GM23248 (cell line): ENCODE measurements around the gene AKAP13. TPM values are rescaled to one million over a fixed set of nuclear protein-coding genes. Genes with fewer than 3 reads are reported as not detected.

Experiments
- DNase-seq: peaks from one replicate; pipeline ENCODE4 v3.0.0-alpha.2; 2015
- H2AFZ ChIP-seq: fragments of 200-600 bp; sonication (generic); 2 replicates; pipeline ENCODE4 v1.6.1; 2016; ENCODE audit warnings: antibody characterized with exemption
- H3F3A ChIP-seq: fragments of 200-600 bp; sonication (generic); 2 replicates; pipeline ENCODE4 v1.6.1; 2016; ENCODE audit warnings: mild to moderate bottlenecking, antibody characterized with exemption, mixed run types; ENCODE audit not compliant: insufficient read depth
- H3K27ac ChIP-seq: fragments of 200-600 bp; sonication (generic); 2 replicates; pipeline ENCODE4 v1.5.1; 2016; ENCODE audit warnings: mild to moderate bottlenecking
- H3K27me3 ChIP-seq: fragments of 200-600 bp; sonication (generic); replicated peaks from 2 replicates; pipeline ENCODE4 v1.6.1; 2016; ENCODE audit warnings: mild to moderate bottlenecking; ENCODE audit not compliant: insufficient read depth
- H3K36me3 ChIP-seq: fragments of 200-600 bp; sonication (generic); 2 replicates; pipeline ENCODE4 v1.6.1; 2016; ENCODE audit warnings: low read depth, mild to moderate bottlenecking
- H3K4me1 ChIP-seq: fragments of 200-600 bp; sonication (generic); 2 replicates; pipeline ENCODE4 v1.6.1; 2016; ENCODE audit warnings: mild to moderate bottlenecking; ENCODE audit not compliant: insufficient read depth
- H3K4me2 ChIP-seq: fragments of 200-600 bp; sonication (generic); one replicate; pipeline ENCODE4 v1.6.1; 2016; ENCODE audit warnings: mild to moderate bottlenecking; ENCODE audit not compliant: unreplicated experiment
- H3K4me3 ChIP-seq: fragments of 200-600 bp; sonication (generic); 2 replicates; pipeline ENCODE4 v1.5.1; 2016; ENCODE audit warnings: mild to moderate bottlenecking
- H3K79me2 ChIP-seq: fragments of 200-600 bp; sonication (generic); 2 replicates; pipeline ENCODE4 v1.6.1; 2016; ENCODE audit warnings: mild to moderate bottlenecking; ENCODE audit not compliant: insufficient read depth
- H3K9ac ChIP-seq: fragments of 200-600 bp; sonication (generic); 2 replicates; pipeline ENCODE4 v1.6.1; 2016; ENCODE audit warnings: mild to moderate bottlenecking
- H3K9me2 ChIP-seq: fragments of 200-600 bp; sonication (generic); 2 replicates; pipeline ENCODE4 v1.6.1; 2016; ENCODE audit warnings: mixed run types, mild to moderate bottlenecking, moderate library complexity; ENCODE audit not compliant: insufficient read depth
- H3K9me3 ChIP-seq: fragments of 200-600 bp; sonication (generic); one replicate; pipeline ENCODE4 v1.6.1; 2017; ENCODE audit warnings: low read depth
- H4K20me1 ChIP-seq: fragments of 200-600 bp; sonication (generic); 2 replicates; pipeline ENCODE4 v1.6.0; 2016; ENCODE audit not compliant: insufficient read depth
- EZH2 ChIP-seq: fragments of 200-600 bp; sonication (generic); IDR thresholded peaks from 2 replicates; pipeline ENCODE4 v1.6.1; 2018; ENCODE audit warnings: antibody characterized with exemption, mild to moderate bottlenecking; ENCODE audit not compliant: insufficient read depth, poor library complexity, severe bottlenecking
- EZH2phosphoT487 ChIP-seq: fragments of 200-600 bp; sonication (generic); IDR thresholded peaks from 2 replicates; pipeline ENCODE4 v1.6.1; 2018; ENCODE audit warnings: antibody characterized with exemption, moderate library complexity, mild to moderate bottlenecking, low read depth; ENCODE audit not compliant: insufficient read depth
- WGBS, 2 experiments: methylation state at CpG; one replicate each; pipeline ENCODE4 v1.1.6; 2015 to 2017; ENCODE audit warnings: low lambda C conversion rate in 2 of 2, low coverage in 1 of 2; ENCODE audit errors: missing lambda C conversion rate in 2 of 2; 5-methylcytosine and 5-hydroxymethylcytosine counted together
- in situ Hi-C: fragments of 300-500 bp; cut with MboI; formaldehyde crosslinking; loops from 2 replicates; pipeline ENCODE4 v1.15.0; 2020
- polyA plus RNA-seq: library from polyadenylated mRNA; unstranded; fragments of >200 nt; fragmentation: Nextera tagmentation; extraction: Ambion mirVana; gene quantifications from 2 replicates; pipeline ENCODE4 v1.2.1, GENCODE V29; 2016
- total RNA-seq: library from RNA; depleted of rRNA; stranded (reverse); fragments of >200 nt; shearing (Covaris generic); gene quantifications from 2 replicates; pipeline ENCODE4 v1.2.3, GENCODE V29; 2014

AKAP13 gene
- total and polyA plus RNA-seq, 2 experiments from 2014 or later, result 26.5 to 27.7 TPM

DNA sequence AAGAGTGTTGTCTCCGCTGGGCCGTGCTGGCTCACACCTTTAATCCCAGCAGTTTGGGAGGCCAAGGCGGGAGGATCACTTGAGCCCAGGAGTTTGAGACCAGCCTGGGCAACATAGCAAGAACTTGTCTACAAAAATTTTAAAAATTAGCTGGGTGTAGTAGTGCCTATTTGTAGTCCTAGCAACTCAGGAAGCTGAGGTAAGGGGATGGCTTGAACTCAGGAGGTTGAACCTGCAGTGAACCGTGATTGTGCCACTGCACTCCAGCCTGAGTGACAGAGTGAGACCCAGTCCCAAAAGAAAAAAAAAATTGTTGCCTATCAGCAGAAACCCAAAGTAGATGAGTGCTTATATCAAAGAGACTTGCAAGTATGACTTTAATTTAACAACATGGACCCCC, 12.7 kb upstream of the AKAP13 start:
- in situ Hi-C loops, result no loop called here

DNA sequence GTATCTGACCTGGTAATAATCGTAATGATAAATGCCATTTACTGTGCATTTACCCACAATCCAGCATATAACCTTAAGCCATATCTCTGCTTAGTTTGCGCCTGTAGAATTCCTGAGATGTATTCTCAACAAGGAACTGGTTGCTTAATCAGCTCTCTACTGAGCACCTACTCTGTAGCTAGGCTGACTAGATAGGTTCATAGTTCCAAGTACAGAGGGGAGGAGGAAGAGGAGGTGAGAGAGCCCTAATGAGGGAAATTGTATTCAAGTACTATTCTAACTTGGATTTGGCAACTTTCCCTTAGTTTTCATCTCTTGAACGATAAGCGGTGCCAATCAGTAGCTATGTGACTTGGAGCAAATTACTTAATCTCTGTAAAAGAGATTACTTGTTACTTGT, 5.6 kb upstream of the AKAP13 start:
- no peak overlapping the region for H3K4me2 ChIP-seq
- TF ChIP-seq EZH2 (no peak), EZH2phosphoT487 (no peak)
- H4K20me1 ChIP-seq, result no peaks in the 10 kb centered on the region
- no peaks in the 10 kb centered on the region for H3K36me3 ChIP-seq
- H3K27me3 ChIP-seq, result no peaks in the 10 kb centered on the region
- 75 to 79% methylated on average over 4 of the region's 4 CpGs for WGBS, 2 experiments
- H3K4me1 ChIP-seq, result no peaks in the 10 kb centered on the region
- in situ Hi-C loops, result no loop called here
- H3K79me2 ChIP-seq, result no peaks in the 10 kb centered on the region
- H3K9ac ChIP-seq, result no peak overlapping the region
- no peaks in the 10 kb centered on the region for H3K9me3 ChIP-seq
- no peak overlapping the region for H3K27ac ChIP-seq
- no peak overlapping the region for H3K4me3 ChIP-seq
- H3K9me2 ChIP-seq, result no peaks in the 10 kb centered on the region
- no peak overlapping the region for H2AFZ ChIP-seq
- no peak for DNase-seq
- 0 out of 2 replicates have a peak, but pooled peaks cover 1% of the 10 kb centered on the region for H3F3A ChIP-seq

More for the DNA sequence above, 12.7 kb upstream of the AKAP13 start:
- no peak overlapping the region for H3K4me2 ChIP-seq
- H3K36me3 ChIP-seq, result no peaks in the 10 kb centered on the region
- DNase-seq, result no peak
- H3K9me2 ChIP-seq, result no peaks in the 10 kb centered on the region
- H3K9me3 ChIP-seq, result no peaks in the 10 kb centered on the region
- no peaks in the 10 kb centered on the region for H3F3A ChIP-seq
- no peaks in the 10 kb centered on the region for H3K4me1 ChIP-seq
- no peak overlapping the region for H3K9ac ChIP-seq
- no peaks in the 10 kb centered on the region for H3K27me3 ChIP-seq
- TF ChIP-seq EZH2 (no peak), EZH2phosphoT487 (no peak)
- H4K20me1 ChIP-seq, result no peaks in the 10 kb centered on the region
- H3K4me3 ChIP-seq, result no peak overlapping the region
- 90 to 94% methylated on average over 4 of the region's 4 CpGs for WGBS, 2 experiments
- H2AFZ ChIP-seq, result no peak overlapping the region
- no peaks in the 10 kb centered on the region for H3K79me2 ChIP-seq
- H3K27ac ChIP-seq, result no peak overlapping the region

DNA sequence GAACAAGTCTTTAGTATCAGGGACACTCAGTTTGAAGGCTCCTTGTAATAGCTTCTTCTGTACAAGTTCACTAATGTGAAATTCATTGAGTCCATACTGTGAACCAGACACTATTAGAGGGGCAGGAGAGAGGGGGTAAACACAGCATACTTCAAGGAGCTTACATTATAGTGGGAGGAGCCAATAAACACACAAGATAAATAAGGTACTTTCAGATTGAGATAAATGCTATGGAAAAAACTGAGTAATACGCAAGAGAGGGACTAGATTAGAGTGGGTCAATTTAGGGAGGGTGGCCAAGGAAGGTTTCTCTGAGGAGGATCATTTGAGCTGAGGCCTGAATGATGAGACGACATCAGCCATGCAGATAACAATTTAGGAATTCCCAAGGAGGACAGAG, 3.1 kb upstream of the AKAP13 start:
- H3K9ac ChIP-seq, result no peak overlapping the region
- H3K27ac ChIP-seq, result no peak overlapping the region
- H3K9me3 ChIP-seq, result no peaks in the 10 kb centered on the region
- H3K9me2 ChIP-seq, result no peaks in the 10 kb centered on the region
- DNase-seq, result no peak
- peaks cover 12% of the 10 kb centered on the region for H3K79me2 ChIP-seq
- H3K4me3 ChIP-seq, result no peak overlapping the region
- peaks cover 10% of the 10 kb centered on the region; the same call in 1 of the 2 replicates for H3F3A ChIP-seq
- no peak overlapping the region for H2AFZ ChIP-seq
- no peak for TF ChIP-seq EZH2phosphoT487
- H4K20me1 ChIP-seq, result no peaks in the 10 kb centered on the region
- in situ Hi-C loops, result no loop called here
- WGBS, 2 experiments, result 94 to 97% methylated on average over 2 of the region's 2 CpGs
- H3K27me3 ChIP-seq, result no peaks in the 10 kb centered on the region
- 0 out of 2 replicates have a peak, but pooled peaks cover under 1% of the 10 kb centered on the region for H3K4me1 ChIP-seq
- H3K4me2 ChIP-seq, result no peak overlapping the region
- no peaks in the 10 kb centered on the region for H3K36me3 ChIP-seq

DNA sequence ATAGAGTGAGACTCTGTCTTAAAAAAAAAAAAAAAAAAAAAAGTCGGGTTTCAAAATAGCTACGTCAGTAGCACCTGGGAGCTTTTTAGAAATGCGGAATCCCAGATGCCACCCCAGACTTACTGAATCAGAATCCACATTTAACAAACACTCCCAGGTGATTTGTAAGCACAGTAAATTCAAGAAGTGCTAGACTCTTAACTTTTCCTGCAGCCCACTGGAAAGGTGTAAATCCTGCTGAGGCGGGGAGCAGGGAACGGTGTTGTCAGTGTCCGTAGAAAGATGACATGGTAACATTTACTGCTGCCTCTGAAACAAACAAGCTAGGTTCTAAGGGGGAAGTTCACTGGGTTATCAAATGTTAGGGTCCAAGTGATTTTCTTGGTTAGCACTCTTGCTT, 2.4 kb upstream of the AKAP13 start:
- Histone ChIP-seq H3K36me3 (no peaks in the 10 kb centered on the region), H3K4me1 (peaks cover 8% of the 10 kb centered on the region), H3K9me3 (no peaks in the 10 kb centered on the region), H3F3A (peaks cover 10% of the 10 kb centered on the region; the same call in 1 of the 2 replicates), H3K27me3 (no peaks in the 10 kb centered on the region), H3K4me3 (no peak overlapping the region), H3K79me2 (peaks cover 20% of the 10 kb centered on the region), H4K20me1 (no peaks in the 10 kb centered on the region), H3K4me2 (no peak overlapping the region), H3K9ac (no peak overlapping the region), H2AFZ (no peak overlapping the region), H3K9me2 (no peaks in the 10 kb centered on the region), H3K27ac (no peak overlapping the region)
- DNase-seq, result no peak
- TF ChIP-seq EZH2phosphoT487, result no peak
- TF ChIP-seq EZH2, result no peak
- in situ Hi-C loops, result no loop called here
- 87 to 90% methylated on average over 6 of the region's 6 CpGs for WGBS, 2 experiments
